HepG2 (cell line): ENCODE measurements around the gene FIZ1. TPM values are rescaled to one million over a fixed set of nuclear protein-coding genes. Genes with fewer than 3 reads are reported as not detected.
A peak's percentile ranks its signal among the peaks of the same experiment; 100 is the strongest.

Experiments
- ATAC-seq: fragments of 200-7000 bp; cut with Tn5 transposase; 3 replicates; pipeline ENCODE4 v1.9.1; 2020; ENCODE audit warnings: mild to moderate bottlenecking, moderate library complexity
- BruUV-seq: library from RNA; stranded (reverse); fragments of 400-500 nt; replicated peaks from 2 replicates; lab custom pipeline; 2021; lab: Mats Ljungman, UMichigan
- CTCF ChIA-PET: fragments of 300-600 bp; formaldehyde crosslinking; extraction: SDS; loops from one replicate; lab custom pipeline; 2021; ENCODE audit warnings: low total read pairs, inconsistent platforms, low intra/inter-chr PET ratio; lab: Yijun Ruan, JAX
- POLR2A ChIA-PET: fragments of 350-600 bp; sonication (Branson Sonifier 250); formaldehyde crosslinking; loops from one replicate; lab custom pipeline; 2020; ENCODE audit warnings: antibody characterized with exemption, inconsistent platforms; lab: Yijun Ruan, JAX
- DNase-seq: peaks from one replicate; pipeline ENCODE4 v3.0.0-alpha.2; 2015; ENCODE audit warnings: low spot score
- FAIRE-seq: peaks from 3 replicates; lab custom pipeline; 2011; peaks lifted over from hg19 to GRCh38; lab: Jason Lieb, UNC
- H2AFZ ChIP-seq: one replicate; pipeline ENCODE4 v1.6.1; 2011; ENCODE audit warnings: low read length, inconsistent platforms
- H3K27ac ChIP-seq: fragments of 300-600 bp; 3 replicates; pipeline ENCODE4 v1.8.0; 2011; ENCODE audit warnings: mixed run types, mild to moderate bottlenecking, mixed read lengths, low read length, inconsistent platforms; ENCODE audit not compliant: insufficient read depth; ENCODE audit errors: extremely low read length
- H3K27me3 ChIP-seq, 2 experiments: fragments of 200-600 bp in 1 of 2; 2 replicates in 1 of 2; 3 replicates in 1 of 2; pipeline versions ENCODE4 v1.6.0 to v1.8.0; 2011; ENCODE audit warnings: low read length in 2 of 2, mild to moderate bottlenecking in 2 of 2, moderate library complexity in 2 of 2, inconsistent platforms in 1 of 2; ENCODE audit not compliant: insufficient read depth in 2 of 2, control insufficient read depth in 1 of 2
- H3K36me3 ChIP-seq, 2 experiments: fragments of 200-600 bp in 1 of 2; replicated peaks in 1 of 2; 2 replicates in 1 of 2; 3 replicates in 1 of 2; pipeline versions ENCODE4 v1.5.1 to v1.8.0; 2011; ENCODE audit warnings: low read length in 2 of 2, inconsistent platforms in 1 of 2; ENCODE audit not compliant: insufficient read depth in 2 of 2, control insufficient read depth in 1 of 2
- H3K4me1 ChIP-seq: 2 replicates; pipeline ENCODE4 v1.5.1; 2012; ENCODE audit warnings: low read length, inconsistent platforms; ENCODE audit not compliant: insufficient read depth
- H3K4me2 ChIP-seq: 2 replicates; pipeline ENCODE4 v1.6.0; 2011; ENCODE audit warnings: low read depth, low read length, inconsistent platforms
- H3K4me3 ChIP-seq, 3 experiments: fragments of 200-600 bp in 1 of 3; sonication (generic), shearing (Covaris generic) in 1 of 3; replicated peaks in 1 of 3; 2 replicates each; pipeline ENCODE4 v1.5.1; 2011 to 2016; ENCODE audit warnings: low read length in 3 of 3, inconsistent platforms in 2 of 3, low read depth in 2 of 3, mild to moderate bottlenecking in 2 of 3, control low read depth in 1 of 3, mixed read lengths in 1 of 3; ENCODE audit not compliant: insufficient read depth in 1 of 3
- H3K79me2 ChIP-seq: one replicate; pipeline ENCODE4 v1.6.1; 2011; ENCODE audit warnings: low read length, inconsistent platforms; ENCODE audit not compliant: insufficient read depth
- H3K9ac ChIP-seq: 2 replicates; pipeline ENCODE4 v1.6.0; 2011; ENCODE audit warnings: mild to moderate bottlenecking, low read depth, low read length, inconsistent platforms; ENCODE audit not compliant: insufficient read depth
- H3K9me3 ChIP-seq: 2 replicates; pipeline ENCODE4 v1.5.1; 2012; ENCODE audit warnings: mild to moderate bottlenecking, low read length
- H4K20me1 ChIP-seq: 2 replicates; pipeline ENCODE4 v1.6.0; 2011; ENCODE audit warnings: inconsistent platforms, mild to moderate bottlenecking, low read length, moderate library complexity; ENCODE audit not compliant: insufficient read depth
- HOXA7 ChIP-seq: sonication (generic); formaldehyde crosslinking; IDR thresholded peaks from 2 replicates; pipeline ENCODE4 v1.8.1; 2022; ENCODE audit warnings: mild to moderate bottlenecking, missing genetic modification reagents, moderate library complexity
- MTA1 ChIP-seq: sonication (generic); formaldehyde crosslinking; IDR thresholded peaks from 2 replicates; pipeline ENCODE4 v1.4.0; 2020; ENCODE audit warnings: missing genetic modification reagents, mild to moderate bottlenecking, borderline replicate concordance
- PCBP1 ChIP-seq: fragments of 200-400 bp; formaldehyde crosslinking; IDR thresholded peaks from 2 replicates; pipeline ENCODE4 v1.6.1; 2017; ENCODE audit warnings: mild to moderate bottlenecking, low read depth, low read length, borderline replicate concordance
- TFDP2 ChIP-seq: sonication (generic); formaldehyde crosslinking; IDR thresholded peaks from 2 replicates; pipeline ENCODE4 v1.4.0; 2020; ENCODE audit warnings: missing genetic modification reagents
- ZNF253 ChIP-seq: sonication (generic); formaldehyde crosslinking; IDR thresholded peaks from 2 replicates; pipeline ENCODE4 v1.8.0; 2022; ENCODE audit warnings: mild to moderate bottlenecking, missing genetic modification reagents, borderline replicate concordance
- ZNF605 ChIP-seq: sonication (generic); formaldehyde crosslinking; IDR thresholded peaks from 2 replicates; pipeline ENCODE4 v1.8.0; 2022; ENCODE audit warnings: mild to moderate bottlenecking, missing genetic modification reagents
- WGBS: methylation state at CpG from one replicate; pipeline ENCODE4 v1.1.6; 2017; ENCODE audit warnings: low lambda C conversion rate; 5-methylcytosine and 5-hydroxymethylcytosine counted together
- in situ Hi-C: cut with HindIII; loops from 2 replicates; pipeline ENCODE4 v1.10.0; 2017; ENCODE audit warnings: low pct_unique_long_range_greater_than_20kb; ENCODE audit not compliant: extremely low pct_ligation_motif_present
- intact Hi-C: fragments of 100-400 bp; cut with micrococcal nuclease; formaldehyde crosslinking; loops from one replicate; pipeline ENCODE4 v1.10.0; 2022; ENCODE audit not compliant: unreplicated experiment
- polyA plus RNA-seq, 8 experiments: library from polyadenylated mRNA; depleted of rRNA in 3 of 8; stranded (reverse) in 7 of 8; unstranded in 1 of 8; fragments of >200 nt; fragmentation: Illumina TruSeq in 4 of 8; extraction: Trizol in 4 of 8; gene quantifications; 2 replicates each; pipeline versions ENCODE4 v1.2.1 to v1.2.3, GENCODE V29; 2011 to 2016; ENCODE audit warnings: low read depth in 4 of 8, missing spikeins in 1 of 8, mixed read lengths in 1 of 8; ENCODE audit not compliant: insufficient read depth in 1 of 8
- total RNA-seq, 5 experiments: library from RNA; depleted of rRNA; stranded (reverse); fragments of >200 nt; fragmentation: Illumina TruSeq; extraction: Trizol; gene quantifications; 2 replicates each; pipeline ENCODE4 v1.2.3, GENCODE V29; 2016; ENCODE audit warnings: low read depth in 1 of 5
- TF ChIP-seq, protein P1 (sequence below): sonication (generic); formaldehyde crosslinking; IDR thresholded peaks from 2 replicates; pipeline ENCODE4 v1.8.1; 2023; ENCODE audit warnings: missing genetic modification reagents, mild to moderate bottlenecking, borderline replicate concordance
- TF ChIP-seq, protein P2 (sequence below): IDR thresholded peaks from 2 replicates; pipeline ENCODE4 v1.6.1; 2016; ENCODE audit warnings: low read depth, borderline replicate concordance

Gene FIZ1
- total and polyA plus RNA-seq, 2 of the 13 experiments (the other 11 are each of a cell fraction or from before 2014, with no cell fraction given): 3.6 to 5.9 TPM

GRCh38 chr19:55599468-55599841, at the start of gene FIZ1 (continued):
- TF ChIP-seq TFDP2 (CRISPR knock-in tag) (0 out of 2 replicates have a peak, but pooled peaks have one; percentile 14), ZNF605 (CRISPR knock-in tag) (peak; percentile 61; the same call in 1 of the 2 replicates), HOXA7 (CRISPR knock-in tag) (no peak)

DNA sequence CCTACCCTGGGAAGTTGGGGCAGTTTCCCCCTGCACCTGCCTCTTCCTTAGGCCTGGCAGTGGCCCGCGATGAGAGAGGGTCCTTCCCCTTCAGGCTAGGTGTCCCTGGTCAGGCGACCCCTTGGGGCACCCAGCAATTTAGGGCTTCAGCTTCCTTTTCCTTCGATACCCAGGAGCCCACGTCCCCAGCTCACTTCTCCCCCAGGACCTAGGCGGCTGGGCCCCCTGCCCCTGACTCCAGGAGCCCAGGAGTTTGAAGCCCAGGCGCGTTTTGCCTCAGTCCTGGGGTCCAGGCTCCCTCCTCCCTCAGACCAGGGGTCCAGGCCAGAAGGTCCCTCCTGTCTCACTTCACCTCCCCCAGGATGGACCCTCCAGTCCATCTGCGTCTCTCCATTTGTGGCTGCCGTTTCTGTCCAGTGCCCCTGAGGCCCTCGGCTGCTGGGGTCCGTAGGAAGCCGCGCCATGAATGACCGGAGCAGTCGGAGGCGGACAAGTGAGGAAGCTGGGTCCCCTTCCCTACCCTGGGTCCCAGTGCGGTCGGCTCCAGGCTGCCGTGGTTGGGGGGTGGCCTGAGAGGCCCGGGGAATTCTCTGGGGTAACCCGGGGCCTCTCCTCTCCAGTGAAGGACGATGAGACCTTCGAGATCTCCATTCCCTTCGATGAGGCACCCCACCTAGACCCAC, 49.4 kb upstream of the FIZ1 start:
- H2AFZ ChIP-seq: no peak overlapping the region
- DNase-seq (no peak), FAIRE-seq (no peak), ATAC-seq (peak; percentile 26)
- intact Hi-C loops (no loop called here), in situ Hi-C loops (no loop called here)
- ChIA-PET CTCF (no interaction called here), POLR2A (no interaction called here)
- TF ChIP-seq, protein P1, sequence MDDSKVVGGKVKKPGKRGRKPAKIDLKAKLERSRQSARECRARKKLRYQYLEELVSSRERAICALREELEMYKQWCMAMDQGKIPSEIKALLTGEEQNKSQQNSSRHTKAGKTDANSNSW: 0 out of 2 replicates have a peak, but pooled peaks have one; percentile 42
- TF ChIP-seq PCBP1 (0 out of 2 replicates have a peak, but pooled peaks have one; percentile 42), MTA1 (CRISPR knock-in tag) (0 out of 2 replicates have a peak, but pooled peaks have one; percentile 33), ZNF253 (CRISPR knock-in tag) (peak; percentile 71; the same call in 1 of the 2 replicates)
- TF ChIP-seq, protein P2, sequence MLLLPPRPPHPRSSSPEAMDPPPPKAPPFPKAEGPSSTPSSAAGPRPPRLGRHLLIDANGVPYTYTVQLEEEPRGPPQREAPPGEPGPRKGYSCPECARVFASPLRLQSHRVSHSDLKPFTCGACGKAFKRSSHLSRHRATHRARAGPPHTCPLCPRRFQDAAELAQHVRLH: no peak
- peaks cover 0 to 10% of the 10 kb centered on the region in 2 experiments; a peak in 2 of 5 replicates for H3K36me3 ChIP-seq
- H3K27me3 ChIP-seq: no peaks in the 10 kb centered on the region
- peak overlapping the region; percentile 86 for H3K9ac ChIP-seq
- peak overlapping the region; percentile 78 to 96 (median 96) for H3K4me3 ChIP-seq
- no TSS peak for BruUV-seq
- H3K4me2 ChIP-seq: peak overlapping the region; percentile 82
- peaks cover 44% of the 10 kb centered on the region for H3K4me1 ChIP-seq
- no peaks in the 10 kb centered on the region for H3K9me3 ChIP-seq
- peaks cover 25% of the 10 kb centered on the region for H3K79me2 ChIP-seq
- peak overlapping the region; percentile 76 for H3K27ac ChIP-seq
- H4K20me1 ChIP-seq: no peaks in the 10 kb centered on the region
- 48% methylated on average over 11 of the region's 25 CpGs for WGBS
